H1 (cell line): Measurements from ENCODE around the gene GRK7. TPM values are rescaled to one million over a fixed set of nuclear protein-coding genes. Genes with fewer than 3 reads are reported as not detected.

Experiments used
- EZH2 ChIP-seq: fragments of 200-600 bp; sonication (generic); IDR thresholded peaks from 2 replicates; pipeline ENCODE4 v1.7.1; 2012; ENCODE audit warnings: low read depth, mild to moderate bottlenecking, moderate library complexity, low read length, inconsistent platforms; ENCODE audit not compliant: severe bottlenecking
- HDAC6 ChIP-seq: IDR thresholded peaks from one replicate; pipeline ENCODE4 v1.7.1; 2012; ENCODE audit warnings: low read depth, mild to moderate bottlenecking, inconsistent platforms, low read length, moderate library complexity
- SP4 ChIP-seq: IDR thresholded peaks from 2 replicates; pipeline ENCODE4 v1.6.1; 2012; ENCODE audit warnings: low read length, inconsistent platforms
- polyA plus RNA-seq, 7 experiments: library from polyadenylated mRNA; depleted of rRNA in 3 of 7; stranded (reverse) in 5 of 7; unstranded in 2 of 7; fragments of >200 nt in 5 of 7; fragments of 200-250 nt in 2 of 7; gene quantifications; 1 replicate in 5 of 7; 2 replicates in 1 of 7; 4 replicates in 1 of 7; pipeline versions ENCODE4 v1.2.1 to v1.2.3, GENCODE V29; 2011 to 2013; ENCODE audit warnings: missing spikeins in 2 of 7, mixed read lengths in 2 of 7
- total RNA-seq: library from RNA; stranded (reverse); fragmentation: NEBNext Ultra II Directional; extraction: Animal tissue kit (Norgen Biotek cat#: 25700); gene quantifications from 2 replicates; pipeline ENCODE4 v1.2.1, GENCODE V29; 2021
- TF ChIP-seq, protein P1 (sequence below): IDR thresholded peaks from 2 replicates; pipeline ENCODE4 v1.6.1; 2012; ENCODE audit warnings: inconsistent platforms

GRK7 gene
- total and polyA plus RNA-seq, 2 of the 8 experiments (the other 6 are each of a cell fraction or from before 2014, with no cell fraction given): not detected

GRCh38 chr3:141812084-141812483 is 48.9 kb downstream of the GRK7 start (continued):
- TF ChIP-seq, protein P1, sequence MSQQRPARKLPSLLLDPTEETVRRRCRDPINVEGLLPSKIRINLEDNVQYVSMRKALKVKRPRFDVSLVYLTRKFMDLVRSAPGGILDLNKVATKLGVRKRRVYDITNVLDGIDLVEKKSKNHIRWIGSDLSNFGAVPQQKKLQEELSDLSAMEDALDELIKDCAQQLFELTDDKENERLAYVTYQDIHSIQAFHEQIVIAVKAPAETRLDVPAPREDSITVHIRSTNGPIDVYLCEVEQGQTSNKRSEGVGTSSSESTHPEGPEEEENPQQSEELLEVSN: no peak
- no peak for TF ChIP-seq EZH2
- TF ChIP-seq HDAC6: no peak
- TF ChIP-seq SP4: no peak
- TF ChIP-seq, all 59 proteins: peak for 0
